OCI-LY3 (cell line): ENCODE data around the gene PER1.

ENCODE experiments used
- EZH2phosphoT487 ChIP-seq: fragments of 200-600 bp; shearing (Covaris generic); IDR thresholded peaks from 2 replicates; pipeline ENCODE4 v1.6.1; 2018; ENCODE audit warnings: antibody characterized with exemption, mixed run types, low read depth
- TF ChIP-seq, protein P1 (sequence below): fragments of 200-600, 300-600 bp; sonication (generic); IDR thresholded peaks from 2 replicates; pipeline ENCODE4 v1.5.1; 2014; ENCODE audit warnings: antibody characterized with exemption, low read length, low read depth

DNA sequence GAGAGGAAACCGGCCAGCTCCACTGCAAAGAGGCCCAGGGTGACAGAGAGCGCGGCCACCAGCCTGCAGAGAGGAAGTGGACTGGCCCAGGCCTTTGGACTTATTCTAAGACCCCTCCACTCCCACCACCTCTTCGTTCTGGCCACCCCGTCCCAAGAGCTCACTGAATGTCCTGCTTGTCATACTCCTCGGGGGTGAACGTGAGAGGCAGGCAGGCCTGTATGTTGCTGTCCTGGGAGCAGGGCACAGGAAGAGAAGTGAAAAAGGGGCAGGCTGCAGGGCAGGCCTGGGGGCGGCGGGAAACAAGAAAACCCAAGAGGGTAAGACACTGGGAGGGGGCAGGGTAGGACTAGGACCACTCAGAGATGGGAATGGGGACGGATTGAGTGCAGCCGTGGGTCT, 23.6 kb upstream of the PER1 start:
- TF ChIP-seq, protein P1, sequence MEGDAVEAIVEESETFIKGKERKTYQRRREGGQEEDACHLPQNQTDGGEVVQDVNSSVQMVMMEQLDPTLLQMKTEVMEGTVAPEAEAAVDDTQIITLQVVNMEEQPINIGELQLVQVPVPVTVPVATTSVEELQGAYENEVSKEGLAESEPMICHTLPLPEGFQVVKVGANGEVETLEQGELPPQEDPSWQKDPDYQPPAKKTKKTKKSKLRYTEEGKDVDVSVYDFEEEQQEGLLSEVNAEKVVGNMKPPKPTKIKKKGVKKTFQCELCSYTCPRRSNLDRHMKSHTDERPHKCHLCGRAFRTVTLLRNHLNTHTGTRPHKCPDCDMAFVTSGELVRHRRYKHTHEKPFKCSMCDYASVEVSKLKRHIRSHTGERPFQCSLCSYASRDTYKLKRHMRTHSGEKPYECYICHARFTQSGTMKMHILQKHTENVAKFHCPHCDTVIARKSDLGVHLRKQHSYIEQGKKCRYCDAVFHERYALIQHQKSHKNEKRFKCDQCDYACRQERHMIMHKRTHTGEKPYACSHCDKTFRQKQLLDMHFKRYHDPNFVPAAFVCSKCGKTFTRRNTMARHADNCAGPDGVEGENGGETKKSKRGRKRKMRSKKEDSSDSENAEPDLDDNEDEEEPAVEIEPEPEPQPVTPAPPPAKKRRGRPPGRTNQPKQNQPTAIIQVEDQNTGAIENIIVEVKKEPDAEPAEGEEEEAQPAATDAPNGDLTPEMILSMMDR: no peak
- no peak for TF ChIP-seq EZH2phosphoT487
